Measurements from ENCODE around the gene MMP11. TPM values are rescaled to one million over a fixed set of nuclear protein-coding genes. Genes with fewer than 3 reads are reported as not detected.
"Not testable (repeated sequence)": the region's sequence is repeated elsewhere in the genome, so short reads cannot be mapped to it uniquely, and the experiment has no call there.

The MMP11 gene
- total RNA-seq, result 1 to 10 TPM; 1.2 to 5.3 TPM
- 10 to 100 TPM in 3 of 6 donors, 1 to 10 TPM in 3; 8.1 to 10.7 (median 9.8) TPM for polyA plus RNA-seq (ENCODE audit: insufficient read length in 6 of 6)
- long read RNA-seq, donor 1, transcript MMP11-201 (8 exons, 2,291 nt), result major isoform, 6 of 13 reads
- long read RNA-seq, donor 1, partial matches to known transcripts, result 7 of 13 reads
- long read RNA-seq, donor 1, other reads (novel, unspliced or antisense), result 0 of 13 reads
- long read RNA-seq, donor 2, partial matches to known transcripts, result 0 of 3 reads
- long read RNA-seq, donor 2, other reads (novel, unspliced or antisense), result 0 of 3 reads
- long read RNA-seq, donor 3, partial matches to known transcripts, result 0 of 7 reads
- long read RNA-seq, donor 3, other reads (novel, unspliced or antisense), result 6 of 7 reads
- long read RNA-seq, donor 4, partial matches to known transcripts, result 0 of 3 reads
- long read RNA-seq, donor 4, other reads (novel, unspliced or antisense), result 0 of 3 reads
- long read RNA-seq, donor 5, result 0 reads
- long read RNA-seq, donor 6, partial matches to known transcripts, result 0 of 1 reads
- long read RNA-seq, donor 6, other reads (novel, unspliced or antisense), result 0 of 1 reads
- long read RNA-seq, donor 7, partial matches to known transcripts, result 0 of 1 reads
- long read RNA-seq, donor 7, other reads (novel, unspliced or antisense), result 0 of 1 reads
- long read RNA-seq, donor 8, result 0 reads
- long read RNA-seq, donor 9, result 0 reads
- long read RNA-seq, donor 10, result 0 reads
- long read RNA-seq, donor 11, partial matches to known transcripts, result 0 of 1 reads
- long read RNA-seq, donor 11, other reads (novel, unspliced or antisense), result 0 of 1 reads
- long read RNA-seq, donor 12, partial matches to known transcripts, result 0 of 2 reads
- long read RNA-seq, donor 12, other reads (novel, unspliced or antisense), result 0 of 2 reads

DNA sequence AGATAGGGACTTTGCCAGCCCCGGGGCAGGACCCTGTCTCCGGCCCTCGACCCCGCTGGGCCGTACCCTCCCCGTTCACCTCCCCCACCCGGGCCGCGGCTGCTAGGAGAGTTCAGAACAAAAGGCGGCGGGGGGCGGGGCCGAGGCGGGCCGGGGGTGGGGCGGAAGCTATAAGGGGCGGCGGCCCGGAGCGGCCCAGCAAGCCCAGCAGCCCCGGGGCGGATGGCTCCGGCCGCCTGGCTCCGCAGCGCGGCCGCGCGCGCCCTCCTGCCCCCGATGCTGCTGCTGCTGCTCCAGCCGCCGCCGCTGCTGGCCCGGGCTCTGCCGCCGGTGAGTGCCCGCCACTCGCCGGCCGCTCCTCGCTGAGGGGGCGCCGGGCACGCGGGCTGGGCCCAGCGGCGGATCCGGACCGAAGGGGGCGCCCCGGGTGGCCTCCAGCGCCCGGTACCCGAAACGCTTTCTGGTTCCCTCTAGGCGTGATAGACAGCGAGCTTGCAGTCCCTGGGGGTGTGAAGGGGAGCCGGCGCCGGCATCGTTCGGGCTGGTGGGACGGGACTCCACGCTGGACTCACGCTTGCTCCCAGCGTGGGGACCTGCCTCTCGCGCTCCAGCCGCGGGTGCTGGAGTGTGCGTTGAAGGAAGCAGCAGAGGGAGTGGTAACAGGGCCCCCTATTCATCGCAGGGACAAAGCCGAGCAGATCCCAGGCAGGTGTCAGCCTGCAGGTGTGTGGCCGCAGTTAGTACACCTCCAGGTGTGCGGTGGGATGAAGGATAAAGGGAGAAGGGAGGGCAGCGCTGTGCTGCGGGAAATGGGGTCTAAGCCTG lies at the start of gene MMP11:
Gene MMP11 (plus strand): TSS at position 201 of the 825 bp plus-strand sequence. CDS start 22 bp downstream, at position 223.
- no peak within 1 kb of the TSS for H3K27ac ChIP-seq
- TF ChIP-seq, protein P1, sequence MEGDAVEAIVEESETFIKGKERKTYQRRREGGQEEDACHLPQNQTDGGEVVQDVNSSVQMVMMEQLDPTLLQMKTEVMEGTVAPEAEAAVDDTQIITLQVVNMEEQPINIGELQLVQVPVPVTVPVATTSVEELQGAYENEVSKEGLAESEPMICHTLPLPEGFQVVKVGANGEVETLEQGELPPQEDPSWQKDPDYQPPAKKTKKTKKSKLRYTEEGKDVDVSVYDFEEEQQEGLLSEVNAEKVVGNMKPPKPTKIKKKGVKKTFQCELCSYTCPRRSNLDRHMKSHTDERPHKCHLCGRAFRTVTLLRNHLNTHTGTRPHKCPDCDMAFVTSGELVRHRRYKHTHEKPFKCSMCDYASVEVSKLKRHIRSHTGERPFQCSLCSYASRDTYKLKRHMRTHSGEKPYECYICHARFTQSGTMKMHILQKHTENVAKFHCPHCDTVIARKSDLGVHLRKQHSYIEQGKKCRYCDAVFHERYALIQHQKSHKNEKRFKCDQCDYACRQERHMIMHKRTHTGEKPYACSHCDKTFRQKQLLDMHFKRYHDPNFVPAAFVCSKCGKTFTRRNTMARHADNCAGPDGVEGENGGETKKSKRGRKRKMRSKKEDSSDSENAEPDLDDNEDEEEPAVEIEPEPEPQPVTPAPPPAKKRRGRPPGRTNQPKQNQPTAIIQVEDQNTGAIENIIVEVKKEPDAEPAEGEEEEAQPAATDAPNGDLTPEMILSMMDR (IDR thresholded peaks at IDR 0.05), result no peak
- no peaks in the 10 kb centered on the region for H3K9me3 ChIP-seq
- ATAC-seq (peak; percentile 57), DNase-seq (peak in 3 of 4 donors; percentile 59 to 87 (median 60))
- peaks cover 0 to 20% of the 10 kb centered on the region in 2 donors for H3K27me3 ChIP-seq
- peaks cover 4 to 37% of the 10 kb centered on the region in 2 donors for H3K4me1 ChIP-seq
- H3K4me3 ChIP-seq, result peak within 1 kb of the TSS; percentile 17 to 32
- intact Hi-C loops (cut with DNase I), result loop anchor here in 1 of 2 donors (5.0 kb wide), 1 partner anchor 64 kb away; the partner anchor contains the start of gene DERL3
- no peaks in the 10 kb centered on the region for H3K36me3 ChIP-seq

DNA sequence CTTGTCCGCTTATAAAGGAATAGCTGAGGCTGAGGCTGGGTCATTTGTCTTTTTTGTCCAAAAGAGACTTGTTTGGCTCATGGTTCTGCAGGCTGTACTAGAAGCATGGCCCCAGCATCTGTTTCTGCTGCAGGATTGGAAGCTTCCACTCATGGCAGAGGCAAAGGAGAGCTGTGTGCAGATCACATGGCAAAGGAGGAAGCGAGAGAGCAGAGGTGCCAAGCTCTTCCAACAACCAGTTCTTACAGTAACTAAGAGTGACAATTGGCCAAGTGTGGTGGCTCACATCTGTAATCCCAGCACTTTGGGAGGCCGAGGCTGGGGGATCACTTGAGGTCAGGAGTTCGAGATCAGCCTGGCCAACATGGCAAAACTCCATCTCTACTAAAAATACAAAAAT lies 44.5 kb upstream of the MMP11 start:
- H3K9me3 ChIP-seq; ATAC-seq; H3K27me3 ChIP-seq; H3K36me3 ChIP-seq; H3K4me1 ChIP-seq; H3K4me3 ChIP-seq; DNase-seq; H3K27ac ChIP-seq; intact Hi-C loops (cut with DNase I): not testable (repeated sequence)

DNA sequence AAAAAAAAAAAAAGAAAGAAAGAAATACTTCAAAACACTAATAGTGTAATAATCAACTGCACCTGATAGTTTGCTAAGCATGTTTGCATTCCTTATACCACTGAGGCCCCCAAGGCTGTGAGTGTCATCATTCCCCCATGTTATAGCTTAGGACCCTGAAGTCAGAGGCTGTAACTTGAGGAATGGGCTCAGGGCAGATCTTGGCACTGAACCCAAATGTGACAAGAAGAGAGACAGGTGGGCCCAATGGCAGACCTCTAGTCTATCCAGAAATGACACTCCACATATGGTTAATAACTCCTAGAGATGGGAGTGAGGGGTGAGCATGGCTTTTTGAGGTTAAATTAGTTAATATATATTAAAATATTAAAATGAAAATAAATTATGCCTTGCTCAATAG lies 35.0 kb upstream of the MMP11 start:
- Histone ChIP-seq H3K9me3 (no peaks in the 10 kb centered on the region), H3K36me3 (peaks cover 0 to 16% of the 10 kb centered on the region in 2 donors), H3K27me3 (no peaks in the 10 kb centered on the region), H3K4me3 (no peak overlapping the region), H3K27ac (no peak overlapping the region), H3K4me1 (no peaks in the 10 kb centered on the region)
- TF ChIP-seq, protein P1 (IDR thresholded peaks at IDR 0.05), result no peak
- DNase-seq (no peak), ATAC-seq (no peak)
- intact Hi-C loops (cut with DNase I), result no loop called here

DNA sequence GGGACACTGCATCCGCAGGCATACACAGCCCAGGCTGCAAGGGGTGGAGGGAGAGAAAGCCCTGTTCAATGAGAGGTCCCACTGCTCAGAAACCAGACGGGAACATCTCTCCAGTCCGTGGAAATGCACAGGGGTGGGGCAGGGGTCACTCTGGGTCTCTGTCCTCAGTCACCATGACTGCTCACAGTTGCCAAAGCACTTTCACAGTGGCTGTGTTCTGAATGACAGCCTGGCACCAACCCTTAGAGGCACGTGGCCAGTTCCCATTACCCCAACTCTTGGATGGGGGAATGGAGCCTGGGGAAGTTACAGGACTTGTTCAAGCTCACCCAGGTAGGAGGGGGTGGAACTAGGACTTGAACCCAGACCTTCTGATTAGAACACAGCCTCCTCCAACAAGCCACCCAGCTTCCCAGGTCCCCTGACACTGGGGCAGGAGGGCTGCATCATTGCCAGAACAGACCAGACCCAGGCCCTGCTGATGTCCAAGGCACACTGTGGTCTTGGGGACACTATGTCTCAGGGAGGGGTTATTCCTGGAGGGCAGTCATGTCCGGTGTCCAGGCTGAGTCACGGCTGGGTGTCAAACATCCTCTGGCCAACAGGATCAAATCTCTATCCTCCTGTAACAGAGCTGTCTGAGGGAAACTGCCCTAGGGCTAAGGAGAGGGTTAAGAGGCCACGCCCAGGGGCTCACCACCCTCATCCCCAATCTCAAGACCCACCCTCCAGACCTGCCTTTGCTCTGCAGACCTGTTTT lies 30.0 kb upstream of the MMP11 start:
- DNase-seq (no peak), ATAC-seq (no peak)
- Histone ChIP-seq H3K4me3 (no peak overlapping the region), H3K9me3 (no peaks in the 10 kb centered on the region), H3K27ac (no peak overlapping the region), H3K27me3 (no peaks in the 10 kb centered on the region), H3K36me3 (peaks cover 0 to 41% of the 10 kb centered on the region in 2 donors), H3K4me1 (no peaks in the 10 kb centered on the region)
- TF ChIP-seq, protein P1 (IDR thresholded peaks at IDR 0.05), result no peak
- intact Hi-C loops (cut with DNase I), result no loop called here

DNA sequence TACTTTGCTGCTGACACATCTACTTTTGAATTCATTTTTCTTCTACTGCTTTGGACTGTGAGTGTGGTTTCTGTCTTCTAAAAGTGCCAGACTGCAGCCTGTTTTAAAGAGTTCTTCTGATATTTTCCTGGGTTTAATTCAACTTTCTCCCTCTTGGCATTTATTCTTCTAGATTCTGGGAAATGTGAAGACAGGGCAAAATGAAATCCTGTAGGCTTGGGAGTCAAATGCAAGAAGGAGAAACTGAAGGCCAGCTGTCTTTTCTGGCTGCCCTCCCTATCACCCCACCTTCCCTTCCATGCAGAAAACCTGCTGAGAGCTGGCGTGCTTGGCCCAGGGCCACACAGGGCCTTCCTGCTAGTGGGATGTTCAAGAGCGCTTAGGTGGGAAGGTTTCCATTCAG lies 29.3 kb upstream of the MMP11 start:
- Histone ChIP-seq H3K27me3 (no peaks in the 10 kb centered on the region), H3K36me3 (peaks cover 0 to 41% of the 10 kb centered on the region in 2 donors), H3K27ac (no peak overlapping the region), H3K4me3 (no peak overlapping the region), H3K9me3 (no peaks in the 10 kb centered on the region), H3K4me1 (no peaks in the 10 kb centered on the region)
- ATAC-seq, result no peak
- TF ChIP-seq, protein P1 (IDR thresholded peaks at IDR 0.05), result no peak
- intact Hi-C loops (cut with DNase I), result no loop called here
- DNase-seq, result no peak

Measured in left lung (tissue), 14 donors.